GM19397 (cell line): ENCODE results near the gene ANO10.

Experiments used
- ATAC-seq: cut with Tn5 transposase; IDR thresholded peaks from one replicate; pipeline ENCODE4 v1.9.1; 2021; ENCODE audit warnings: mild to moderate bottlenecking, moderate library complexity; ENCODE audit not compliant: unreplicated experiment

The ANO10 gene

DNA sequence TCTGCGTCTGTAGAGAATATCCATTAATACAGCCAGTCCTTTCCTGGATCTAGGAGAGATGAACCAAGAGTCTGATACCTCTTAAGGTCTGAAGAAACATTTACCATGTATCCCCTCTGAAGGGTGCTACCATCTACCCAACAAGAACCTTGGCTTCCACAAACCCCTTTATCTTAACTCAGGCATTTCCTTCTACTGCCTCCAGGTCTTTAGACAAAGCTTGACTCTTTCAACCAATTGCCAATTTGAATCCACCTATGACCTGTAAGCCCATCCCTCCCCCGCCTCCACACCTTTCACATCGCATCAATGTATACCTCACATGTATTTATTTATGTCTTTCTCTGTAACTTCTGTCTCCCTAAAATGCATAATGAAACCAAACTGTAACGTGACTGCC, 196.0 kb downstream of the ANO10 start:
- ATAC-seq: no peak

DNA sequence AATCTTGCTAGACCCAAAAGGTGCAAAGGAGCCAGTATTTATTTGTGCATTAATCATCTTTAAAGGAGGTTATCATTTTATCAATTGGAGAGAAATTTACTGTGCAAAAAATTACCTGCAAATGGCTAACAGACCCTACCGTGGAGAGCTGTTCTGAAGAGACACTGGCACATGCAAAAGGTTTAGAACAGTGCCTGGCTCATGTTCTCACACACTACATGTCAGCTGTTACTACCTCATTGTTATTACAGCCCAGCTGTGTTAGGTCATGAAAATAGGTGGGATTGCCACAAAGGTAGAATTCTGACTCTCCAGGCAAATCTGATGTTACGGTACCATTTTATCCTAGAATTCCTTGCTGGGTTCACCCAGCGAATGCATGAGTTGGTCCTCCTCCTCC, 198.2 kb downstream of the ANO10 start:
- ATAC-seq: no peak

DNA sequence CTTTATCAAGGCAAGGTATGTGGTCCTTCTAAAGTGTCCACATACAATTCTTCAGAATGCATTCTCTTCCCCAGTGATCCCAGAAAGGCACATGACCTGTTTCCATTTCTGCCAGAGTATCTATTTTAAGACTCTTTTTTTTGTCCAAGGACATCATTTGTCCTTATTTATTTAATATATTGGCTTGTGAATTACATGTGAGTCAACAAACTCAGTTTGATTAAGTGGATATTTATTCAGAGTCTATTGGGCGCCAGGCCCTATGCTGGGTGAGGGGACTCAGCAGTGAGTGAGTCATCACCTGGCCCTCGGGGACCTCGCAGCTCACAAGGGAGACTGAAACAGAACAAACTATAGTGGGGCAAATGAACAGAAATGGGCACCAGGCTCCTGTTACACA, 198.7 kb downstream of the ANO10 start:
- ATAC-seq: no peak

DNA sequence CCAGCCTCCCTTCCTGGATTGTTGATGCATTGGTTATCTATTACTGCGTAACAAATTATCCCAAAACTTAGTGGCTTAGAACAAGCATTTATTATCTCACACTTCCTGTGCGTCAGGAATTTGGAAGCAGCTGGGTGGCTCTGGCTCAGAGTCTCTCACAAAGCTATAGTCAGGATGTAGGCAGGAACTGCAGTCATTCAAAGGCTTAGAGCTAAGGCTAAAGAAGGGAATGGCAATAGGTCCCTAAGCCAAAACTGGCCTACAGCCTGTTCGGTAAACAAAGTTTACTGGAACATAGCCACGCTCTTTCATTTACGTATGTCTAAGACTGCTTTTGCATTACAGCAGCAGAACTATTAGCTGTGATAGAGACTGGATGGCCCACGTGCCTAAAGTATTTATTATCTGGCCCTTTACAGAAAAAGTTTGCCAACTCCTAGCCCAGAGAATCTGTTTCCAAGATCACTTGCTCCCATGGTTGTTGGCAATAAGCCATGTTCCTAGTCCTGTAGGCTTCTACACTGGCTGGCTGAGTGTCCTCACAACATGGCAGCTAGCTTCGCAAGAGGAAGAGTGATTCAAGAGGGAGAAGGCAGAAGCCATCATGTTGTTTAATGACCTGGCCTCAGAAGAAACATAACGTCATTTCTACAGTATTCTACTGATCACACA, 203.1 kb downstream of the ANO10 start:
- no peak for ATAC-seq

DNA sequence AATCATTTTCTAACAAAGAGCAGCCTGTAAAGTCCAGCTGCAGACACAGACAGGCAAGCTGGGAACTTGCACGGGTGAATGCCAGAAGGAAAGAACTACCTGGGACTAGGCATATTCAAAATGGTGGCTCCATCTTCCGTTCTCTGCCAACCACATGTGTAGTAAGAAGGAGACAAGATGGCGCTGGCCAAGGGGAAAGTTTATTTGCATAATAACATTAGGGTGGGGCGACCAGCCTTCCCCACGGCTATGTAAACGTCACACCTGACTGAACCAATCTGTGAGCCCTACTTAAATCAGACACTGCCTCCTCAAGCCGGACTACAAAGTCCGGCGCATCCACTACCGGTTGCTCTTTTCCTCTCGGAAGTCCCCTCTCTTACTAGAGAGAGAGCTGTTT, 204.7 kb downstream of the ANO10 start:
- ATAC-seq: no peak

DNA sequence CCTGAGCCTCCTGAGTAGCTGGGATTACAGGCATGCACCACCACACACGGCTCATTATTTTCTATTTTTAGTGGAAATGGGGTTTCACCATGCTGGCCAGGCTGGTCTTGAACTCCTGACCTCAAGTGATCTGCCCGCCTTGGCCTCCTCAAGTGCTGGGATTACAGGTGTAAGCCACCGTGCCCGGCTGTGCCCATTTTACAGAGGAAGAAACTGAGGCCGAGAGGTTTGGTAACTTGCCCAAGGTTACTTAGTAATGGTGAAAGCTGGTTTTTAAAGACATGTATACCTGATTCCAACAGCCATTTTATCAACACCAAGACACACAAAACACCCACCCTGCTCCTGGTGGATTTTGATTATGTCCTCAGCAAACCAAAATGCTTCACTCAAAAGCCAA, 206.7 kb downstream of the ANO10 start:
- no peak for ATAC-seq

DNA sequence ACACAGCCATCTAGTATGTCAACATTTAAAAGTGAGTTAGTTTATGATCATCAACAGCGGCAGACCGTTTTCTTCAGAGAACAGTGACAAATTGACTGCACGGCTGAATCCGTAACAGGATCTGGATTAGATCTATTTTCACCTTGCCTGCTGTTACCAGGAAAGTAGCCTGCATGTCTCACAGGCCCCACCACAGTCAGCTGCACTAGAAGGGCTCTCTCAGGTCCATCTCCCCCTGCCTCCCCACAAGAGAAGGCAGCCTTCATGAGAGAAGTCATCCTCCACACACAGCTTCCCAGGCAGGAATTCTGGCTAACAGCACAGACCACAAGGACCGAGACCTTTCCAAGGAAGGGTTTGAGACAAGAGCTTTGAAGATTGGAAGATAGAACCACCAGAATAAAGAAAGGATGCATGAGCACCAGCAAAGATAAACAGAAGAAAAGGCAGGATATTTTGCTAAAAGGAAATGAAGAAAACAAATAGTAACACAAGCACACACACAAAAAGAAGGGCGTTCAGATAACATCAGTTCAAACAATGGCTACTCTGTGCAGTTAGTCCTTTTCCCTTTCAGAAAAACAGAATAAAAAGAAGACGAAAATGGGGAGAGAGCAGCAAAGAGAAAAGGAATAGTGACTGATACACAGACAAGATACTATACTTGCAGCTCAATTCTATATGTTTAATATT, 208.0 kb downstream of the ANO10 start:
- ATAC-seq: no peak

DNA sequence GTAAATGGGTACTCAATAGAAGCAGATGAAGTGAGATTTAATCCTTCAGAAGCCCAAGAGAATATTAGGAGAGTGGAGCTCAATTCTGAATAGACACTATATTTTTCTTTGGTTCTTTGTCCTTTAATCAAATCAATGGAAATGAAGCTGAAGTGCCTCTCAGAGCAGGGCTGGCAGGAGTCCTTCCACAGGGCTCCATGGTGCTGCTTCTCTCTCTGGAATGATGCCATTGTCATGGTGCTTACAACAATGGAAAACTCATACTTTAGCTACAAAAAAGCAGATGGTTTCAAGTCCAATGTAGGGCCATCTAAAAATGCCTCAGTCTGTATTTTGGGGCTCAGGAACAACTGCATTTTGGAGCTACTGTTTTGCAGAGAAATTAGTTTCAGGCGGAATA, 210.4 kb downstream of the ANO10 start:
- no peak for ATAC-seq

DNA sequence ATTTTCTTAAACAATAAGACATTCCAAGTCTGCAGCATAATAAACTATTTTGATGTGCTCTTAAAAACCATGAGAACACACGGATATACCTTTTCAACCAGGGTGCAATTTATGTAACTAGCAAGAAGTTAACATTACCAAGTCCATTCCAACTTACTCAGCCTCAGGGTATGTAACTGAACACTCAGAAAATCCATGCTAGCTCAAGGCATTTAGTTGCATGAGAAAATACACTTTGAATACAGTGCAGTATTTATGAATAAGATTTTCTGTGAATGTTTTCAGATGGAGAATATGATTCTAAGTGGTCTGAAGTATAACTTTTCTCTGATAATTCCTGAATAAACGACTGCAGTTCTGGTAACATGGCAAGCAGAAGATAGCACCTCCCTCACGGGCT, 211.2 kb downstream of the ANO10 start:
- no peak for ATAC-seq

DNA sequence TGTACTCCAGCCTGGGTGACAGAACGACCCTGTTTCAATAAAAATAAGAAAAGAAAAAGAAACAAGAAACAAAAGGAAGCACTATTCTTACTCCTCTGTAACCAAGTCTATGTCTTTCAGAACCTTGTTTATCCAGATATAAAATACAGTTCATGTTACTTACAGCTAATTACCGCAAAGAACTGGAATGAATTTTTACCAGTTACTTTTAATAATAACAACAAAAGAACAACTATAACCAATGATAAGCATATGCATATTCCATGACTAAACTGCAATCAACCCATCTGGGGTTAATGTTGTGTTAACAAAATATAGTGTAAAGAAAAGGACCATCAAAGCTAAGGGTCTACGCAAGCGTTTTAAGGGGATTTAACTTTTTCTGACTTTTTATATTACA, 212.3 kb downstream of the ANO10 start:
- ATAC-seq: no peak

DNA sequence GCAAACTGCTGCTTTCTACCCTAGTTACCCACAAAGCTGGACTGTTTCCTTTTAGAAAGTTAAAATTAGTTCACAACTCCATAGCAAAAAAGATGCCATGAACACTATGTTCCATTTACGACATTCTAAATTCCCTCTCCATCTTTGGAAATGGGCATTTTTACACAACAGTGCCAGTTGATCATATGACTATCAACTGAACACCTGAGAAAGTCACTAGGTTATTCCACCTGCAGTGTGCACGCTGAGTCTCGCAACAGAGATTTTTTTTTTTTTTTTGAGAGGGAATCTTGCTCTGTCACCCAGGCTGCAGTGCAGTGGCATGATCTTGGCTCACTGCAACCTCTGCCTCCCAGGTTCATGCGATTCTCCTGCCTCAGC, 215.2 kb downstream of the ANO10 start:
- ATAC-seq: no peak

DNA sequence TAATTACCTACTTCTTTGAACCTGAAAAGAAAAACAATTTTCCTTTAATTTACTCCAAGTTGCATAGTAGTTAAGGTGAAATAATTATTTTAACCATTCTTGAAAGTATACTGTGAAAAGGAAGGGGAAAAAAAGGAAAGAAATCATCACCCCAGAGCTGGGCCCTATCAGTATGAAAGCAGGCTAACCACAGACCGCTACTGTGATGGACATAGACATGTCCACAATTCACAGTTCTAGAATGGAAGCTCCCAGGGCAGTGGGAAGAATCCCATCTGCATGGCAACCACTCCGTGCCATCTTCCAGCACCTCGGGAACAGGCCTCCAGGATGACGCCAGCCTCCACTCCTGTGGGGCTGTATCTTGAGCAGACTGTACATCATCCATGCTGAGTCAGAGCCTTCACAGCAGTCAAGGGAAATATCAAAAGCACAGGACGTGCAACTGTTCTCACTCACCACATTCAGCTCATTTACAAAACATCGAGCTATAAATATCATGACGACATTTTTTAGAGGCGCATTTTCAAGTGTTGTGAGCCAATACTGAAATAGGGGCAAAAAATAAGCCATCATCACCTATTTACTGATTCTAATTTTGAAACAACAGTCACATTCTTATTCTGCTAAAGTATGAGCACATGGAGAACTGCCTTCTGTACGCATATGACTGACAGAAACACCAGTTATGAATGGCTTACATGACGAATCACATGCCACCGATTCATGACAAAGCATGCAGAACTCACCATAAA, 215.7 kb downstream of the ANO10 start:
- no peak for ATAC-seq

DNA sequence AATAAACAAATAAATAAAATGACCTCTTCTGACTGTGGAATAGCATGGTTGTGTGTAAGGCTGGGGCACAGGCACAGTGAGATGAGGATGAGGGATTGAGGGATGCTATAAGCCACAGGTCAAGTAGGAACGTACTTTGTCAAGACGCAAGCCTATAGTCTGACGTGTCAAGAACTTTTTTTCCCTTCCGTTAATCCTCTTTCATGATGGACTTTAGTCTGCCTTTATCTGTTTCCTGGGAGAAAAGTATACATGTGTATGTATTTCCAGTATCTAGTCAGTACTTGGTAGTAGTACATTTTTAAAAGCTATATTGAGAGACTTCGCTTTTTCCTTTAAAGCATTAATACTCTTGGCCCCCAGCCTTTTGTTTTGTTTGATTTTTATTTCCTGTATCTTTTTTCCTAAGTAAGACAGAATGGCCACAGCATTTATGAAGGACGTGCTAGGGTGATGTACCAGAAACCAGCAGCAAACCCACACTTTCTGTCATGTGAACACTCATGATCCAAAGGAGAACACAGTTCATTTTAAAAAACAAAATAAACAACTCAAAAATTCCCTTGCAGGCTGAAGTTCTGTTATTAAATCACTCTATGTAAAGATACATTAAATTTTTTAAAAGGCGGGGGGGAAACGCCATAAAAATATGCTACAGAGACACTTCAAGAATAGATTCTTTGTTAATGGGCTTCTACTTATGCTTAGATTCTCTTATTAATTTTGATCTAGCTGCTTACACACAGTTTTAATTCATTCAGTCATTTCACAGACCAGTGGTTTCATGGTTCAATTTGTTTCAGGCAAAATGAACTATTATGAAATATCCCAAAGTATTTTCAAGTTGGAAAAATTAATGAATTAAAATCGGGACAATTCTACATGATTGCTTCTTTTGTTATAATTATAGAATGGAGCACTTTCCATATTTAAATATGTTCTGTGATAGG, 220.8 kb downstream of the ANO10 start:
- ATAC-seq: no peak

DNA sequence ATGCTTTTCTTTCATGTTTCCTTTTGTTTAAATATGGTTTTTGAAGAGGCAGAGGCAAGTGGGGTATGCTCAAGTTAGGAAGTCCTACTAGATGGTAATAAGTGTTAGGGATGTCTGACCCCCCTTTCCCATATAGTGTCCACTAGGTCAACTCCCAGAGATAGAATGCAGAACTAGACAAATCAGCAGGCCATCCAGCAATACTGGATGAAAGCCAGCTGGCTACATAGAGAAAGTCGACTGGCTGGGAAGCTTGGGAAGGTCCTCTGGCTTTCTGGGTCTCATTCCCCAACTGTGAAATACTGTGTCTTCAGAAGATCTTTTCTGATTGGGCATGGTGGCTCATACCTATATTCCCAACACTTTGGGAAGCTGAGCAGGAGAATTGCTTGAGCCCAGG, 221.6 kb downstream of the ANO10 start:
- no peak for ATAC-seq

DNA sequence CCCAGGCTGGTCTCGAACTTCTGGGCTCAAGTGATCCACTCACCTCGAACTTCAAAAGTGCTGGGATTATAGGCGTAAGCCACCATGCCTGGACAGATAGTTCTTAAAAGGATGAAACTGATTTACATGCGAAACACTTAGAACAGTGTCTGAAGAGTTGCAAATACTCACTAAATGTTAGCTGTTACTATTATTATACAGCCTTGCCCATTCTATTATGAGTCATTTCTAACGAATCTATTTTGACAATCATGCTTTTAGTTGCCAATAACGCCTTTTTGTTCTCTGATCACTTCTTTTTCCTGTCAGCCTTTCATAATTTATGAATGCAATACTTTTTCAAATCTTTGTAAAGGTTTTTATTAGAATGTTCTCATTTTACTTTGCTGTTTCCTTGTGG, 222.8 kb downstream of the ANO10 start:
- no peak for ATAC-seq

DNA sequence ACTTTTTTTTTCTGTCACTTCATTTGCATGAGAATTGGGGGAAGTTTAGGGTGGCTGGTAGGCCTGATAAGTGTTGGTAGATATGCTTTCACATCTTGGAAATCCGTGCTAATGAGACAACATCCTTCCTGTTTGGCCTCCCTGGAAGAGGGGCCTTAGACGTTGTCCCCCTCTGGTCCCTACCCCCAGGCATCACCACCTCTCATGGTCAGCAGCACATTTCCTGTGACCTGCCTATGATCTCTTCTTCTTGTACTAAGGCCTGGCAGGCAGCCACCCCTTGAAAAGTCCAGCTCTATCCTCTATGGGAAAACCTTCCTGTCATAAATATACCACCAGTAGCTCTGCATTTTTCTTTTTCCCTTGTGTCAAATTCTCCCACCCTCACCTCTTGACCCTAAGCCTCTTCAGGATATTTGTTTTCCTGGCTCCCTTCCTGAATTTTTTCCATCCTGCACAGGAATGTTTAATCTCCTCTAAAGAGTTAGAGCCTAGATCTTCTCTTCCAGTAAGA, 227.7 kb downstream of the ANO10 start:
- no peak for ATAC-seq

DNA sequence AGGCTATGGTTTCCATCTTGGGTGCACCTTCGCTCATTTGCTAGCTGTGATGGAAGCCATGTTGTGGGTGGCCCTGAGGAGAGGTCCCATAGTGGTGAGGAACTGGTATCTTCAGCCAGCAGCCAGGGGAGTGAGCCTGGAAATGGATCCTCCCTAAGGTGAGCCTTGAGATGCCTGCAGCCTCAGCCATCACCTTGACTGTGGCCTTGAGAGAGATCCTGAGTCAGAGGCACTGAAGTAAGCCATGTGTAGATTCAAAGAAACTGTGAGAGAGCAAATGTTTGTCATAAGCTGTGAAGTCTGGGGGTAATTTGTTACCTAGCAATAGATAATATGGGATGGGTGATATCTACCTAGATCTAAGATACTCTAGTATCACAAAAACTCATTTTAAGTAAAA, 230.2 kb downstream of the ANO10 start:
- ATAC-seq: no peak

DNA sequence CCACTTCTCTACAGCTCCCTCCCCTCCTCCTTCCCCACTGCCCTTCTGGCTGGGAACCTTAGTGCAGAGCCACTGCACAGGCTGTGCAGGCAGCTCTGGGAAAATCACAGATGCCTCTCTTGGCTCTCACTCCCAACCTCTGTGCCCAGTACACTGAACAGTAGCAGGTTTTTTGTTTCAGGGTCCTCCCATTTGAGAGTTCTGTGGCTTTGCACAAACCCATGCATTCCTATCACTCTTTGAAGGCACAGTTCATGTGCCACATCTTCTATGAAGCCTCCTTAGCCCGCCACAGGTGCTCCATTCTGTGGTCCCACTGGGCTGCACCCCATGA, 231.6 kb downstream of the ANO10 start:
- no peak for ATAC-seq

DNA sequence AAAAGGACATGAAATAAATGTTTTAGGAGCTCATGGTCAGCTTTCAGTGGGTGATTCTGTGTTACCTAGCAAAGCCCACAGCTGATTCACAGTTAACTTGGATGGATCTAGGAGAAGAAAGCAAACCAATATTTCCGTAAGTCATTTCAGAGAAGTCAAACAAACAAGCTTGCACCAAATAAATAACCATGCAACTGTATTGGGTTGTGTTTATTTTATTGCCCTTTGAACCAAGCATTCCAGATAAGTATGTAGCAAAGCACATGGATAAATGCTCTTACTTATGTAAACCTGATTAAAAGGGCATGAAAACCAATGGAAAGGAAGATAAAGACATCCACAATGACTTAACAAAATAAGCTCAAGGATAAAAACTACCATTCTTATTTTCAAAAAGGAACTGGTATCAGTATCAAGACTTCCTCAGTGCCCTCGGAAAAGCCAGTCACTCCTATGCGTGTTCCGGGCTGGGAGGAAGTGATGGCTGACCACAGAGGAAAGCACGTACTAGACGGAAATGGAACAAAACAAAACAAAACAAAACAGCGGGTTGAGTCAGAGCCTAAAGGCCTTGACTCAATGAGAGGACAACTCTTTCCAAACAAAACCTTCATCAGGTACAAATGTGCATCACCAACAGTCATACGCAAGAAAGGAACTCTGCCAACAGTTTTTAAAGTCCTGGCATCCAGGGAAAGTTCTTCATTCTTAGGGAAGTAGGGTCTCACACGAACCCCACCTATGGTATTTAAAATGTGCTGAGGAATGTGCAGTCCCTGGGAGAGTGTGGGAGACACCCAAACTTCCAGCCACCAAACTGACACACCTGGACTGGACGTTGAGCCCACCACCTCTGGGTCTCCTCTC, 232.2 kb downstream of the ANO10 start:
- no peak for ATAC-seq

DNA sequence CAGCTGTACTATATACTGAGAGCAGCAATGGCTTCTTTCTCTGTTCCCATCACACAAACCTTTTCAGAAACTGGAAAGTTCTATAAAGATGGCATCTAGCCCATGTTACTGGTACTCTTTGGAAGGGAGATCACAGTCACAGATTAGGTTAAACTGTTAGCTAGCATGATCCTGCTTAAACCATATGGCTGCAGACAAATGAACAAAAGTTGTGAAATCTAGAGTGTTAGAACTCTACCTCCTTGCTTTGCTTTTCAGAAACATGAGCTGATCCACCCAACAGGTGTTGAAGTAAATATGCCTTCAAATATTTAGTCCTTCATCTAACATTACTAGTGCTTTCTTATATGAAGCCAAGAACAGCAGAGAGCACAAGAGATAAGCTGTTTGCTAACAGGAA, 232.9 kb downstream of the ANO10 start:
- ATAC-seq: no peak
